ENCODE results near the gene CHMP1A. TPM values are rescaled to one million over a fixed set of nuclear protein-coding genes. Genes with fewer than 3 reads are reported as not detected.

Gene CHMP1A
- total and polyA plus RNA-seq, 2 experiments from 2014 or later = 42.3 to 81.9 TPM

GRCh38 chr16:89697616-89698331 lies 40.3 kb upstream of the CHMP1A start (continued):
- no peak for TF ChIP-seq ZNF462 (CRISPR knock-in tag; IDR thresholded peaks at IDR 0.05)

GRCh38 chr16:89697161-89697615 lies 39.7 kb upstream of the CHMP1A start:
- H3K9me2 ChIP-seq (ENCODE audit: insufficient read depth) = no peaks in the 10 kb centered on the region
- no peaks in the 10 kb centered on the region for H3K79me2 ChIP-seq (replicated peaks; ENCODE audit: insufficient read depth)
- no peaks in the 10 kb centered on the region for H3K27me3 ChIP-seq (ENCODE audit: insufficient read depth)
- DNase-seq (ENCODE audit: low spot score) (no peak), ATAC-seq (no peak)
- Mint-ChIP-seq H3K4me1 (peaks cover 3% of the 10 kb centered on the region; the same call in 1 of the 3 replicates), H3K27me3 (ENCODE audit: insufficient read depth, low read depth, poor library complexity) (peaks cover 19% of the 10 kb centered on the region), H3K4me3 (no peak overlapping the region), H3K9me3 (no peaks in the 10 kb centered on the region), H3K36me3 (ENCODE audit: low read depth) (peaks cover 28% of the 10 kb centered on the region), H3K27ac (no peak overlapping the region)
- no peak overlapping the region for H3K4me3 ChIP-seq
- H3F3A ChIP-seq (replicated peaks; ENCODE audit: low read depth) = peaks cover 15% of the 10 kb centered on the region; the same call in 1 of the 2 replicates
- no peak overlapping the region for H3K4me2 ChIP-seq
- H2AFZ ChIP-seq = no peak overlapping the region
- H4K20me1 ChIP-seq (replicated peaks; ENCODE audit: insufficient read depth) = peaks cover 4% of the 10 kb centered on the region
- H3K27ac ChIP-seq (ENCODE audit: low read depth) = no peak overlapping the region
- 0 out of 2 replicates have a peak, but pooled peaks cover 2% of the 10 kb centered on the region for H3K36me3 ChIP-seq (ENCODE audit: insufficient read depth)
- H3K4me1 ChIP-seq (ENCODE audit: insufficient read depth) = peaks cover 7% of the 10 kb centered on the region; the same call in 1 of the 2 replicates
- TF ChIP-seq EZH2 (IDR thresholded peaks at IDR 0.05; ENCODE audit: low read depth, unreplicated experiment) (no peak), JUNB (IDR thresholded peaks at IDR 0.05; ENCODE audit: unreplicated experiment) (no peak), STAT1 (IDR thresholded peaks at IDR 0.05; ENCODE audit: unreplicated experiment) (no peak), CTCF (conservative IDR thresholded peaks at IDR 0.05; ENCODE audit: low read depth in 2 of 2) (no peak)
- TF ChIP-seq, protein P1, sequence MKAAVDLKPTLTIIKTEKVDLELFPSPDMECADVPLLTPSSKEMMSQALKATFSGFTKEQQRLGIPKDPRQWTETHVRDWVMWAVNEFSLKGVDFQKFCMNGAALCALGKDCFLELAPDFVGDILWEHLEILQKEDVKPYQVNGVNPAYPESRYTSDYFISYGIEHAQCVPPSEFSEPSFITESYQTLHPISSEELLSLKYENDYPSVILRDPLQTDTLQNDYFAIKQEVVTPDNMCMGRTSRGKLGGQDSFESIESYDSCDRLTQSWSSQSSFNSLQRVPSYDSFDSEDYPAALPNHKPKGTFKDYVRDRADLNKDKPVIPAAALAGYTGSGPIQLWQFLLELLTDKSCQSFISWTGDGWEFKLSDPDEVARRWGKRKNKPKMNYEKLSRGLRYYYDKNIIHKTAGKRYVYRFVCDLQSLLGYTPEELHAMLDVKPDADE (IDR thresholded peaks at IDR 0.05) = no peak

All from GM23338 (cell line).